Measurements from ENCODE around the gene BACE1-AS. TPM values are rescaled to one million over a fixed set of nuclear protein-coding genes. Genes with fewer than 3 reads are reported as not detected.

The BACE1-AS gene
- total RNA-seq, 1 donor from 2014 or later: 20.0 TPM

DNA sequence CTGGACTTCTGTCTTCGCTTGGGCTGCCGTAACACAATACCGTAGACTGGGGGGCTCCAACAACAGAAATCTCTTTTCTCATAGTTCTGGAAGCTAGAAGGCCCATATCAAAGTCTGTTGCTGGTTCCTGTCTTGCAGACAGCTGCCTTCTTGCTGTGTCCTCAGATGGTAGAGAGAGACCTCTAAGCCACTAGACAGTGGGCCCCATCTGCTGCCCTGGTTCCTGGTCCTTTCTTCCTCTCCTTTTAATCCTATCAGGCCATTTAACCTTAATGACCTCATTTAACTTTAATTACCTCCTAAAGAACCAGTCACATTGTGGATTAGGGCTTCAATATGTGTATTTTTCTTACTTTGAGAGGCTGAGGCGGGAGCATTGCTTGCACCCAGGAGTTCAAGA, 45.9 kb downstream of the BACE1-AS start:
- TF ChIP-seq, protein P1, sequence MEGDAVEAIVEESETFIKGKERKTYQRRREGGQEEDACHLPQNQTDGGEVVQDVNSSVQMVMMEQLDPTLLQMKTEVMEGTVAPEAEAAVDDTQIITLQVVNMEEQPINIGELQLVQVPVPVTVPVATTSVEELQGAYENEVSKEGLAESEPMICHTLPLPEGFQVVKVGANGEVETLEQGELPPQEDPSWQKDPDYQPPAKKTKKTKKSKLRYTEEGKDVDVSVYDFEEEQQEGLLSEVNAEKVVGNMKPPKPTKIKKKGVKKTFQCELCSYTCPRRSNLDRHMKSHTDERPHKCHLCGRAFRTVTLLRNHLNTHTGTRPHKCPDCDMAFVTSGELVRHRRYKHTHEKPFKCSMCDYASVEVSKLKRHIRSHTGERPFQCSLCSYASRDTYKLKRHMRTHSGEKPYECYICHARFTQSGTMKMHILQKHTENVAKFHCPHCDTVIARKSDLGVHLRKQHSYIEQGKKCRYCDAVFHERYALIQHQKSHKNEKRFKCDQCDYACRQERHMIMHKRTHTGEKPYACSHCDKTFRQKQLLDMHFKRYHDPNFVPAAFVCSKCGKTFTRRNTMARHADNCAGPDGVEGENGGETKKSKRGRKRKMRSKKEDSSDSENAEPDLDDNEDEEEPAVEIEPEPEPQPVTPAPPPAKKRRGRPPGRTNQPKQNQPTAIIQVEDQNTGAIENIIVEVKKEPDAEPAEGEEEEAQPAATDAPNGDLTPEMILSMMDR (IDR thresholded peaks at IDR 0.05; ENCODE audit: unreplicated experiment): no peak
- no peak overlapping the region for H3K4me3 Mint-ChIP-seq
- no peak overlapping the region for H3K27ac Mint-ChIP-seq
- no peaks in the 10 kb centered on the region for H3K9me3 Mint-ChIP-seq
- no peaks in the 10 kb centered on the region for H3K27me3 Mint-ChIP-seq (ENCODE audit: low read depth)
- no peaks in the 10 kb centered on the region for H3K4me1 Mint-ChIP-seq
- no peak for DNase-seq (ENCODE audit: low spot score in 2 of 2, unreplicated experiment in 2 of 2)
- peaks cover 25% of the 10 kb centered on the region for H3K36me3 Mint-ChIP-seq

Other genes starting within 250 kb of the BACE1-AS start
- gene SIK3, start 192.9 kb upstream of the BACE1-AS start, total RNA-seq: 28.1 to 38.1 TPM (median 35.6 TPM) in 3 replicates
- 95.0 to 98.6 TPM (median 97.3 TPM) in 3 replicates for gene PAFAH1B2, start 147.1 kb upstream of the BACE1-AS start, total RNA-seq
- gene SIDT2, start 112.6 kb upstream of the BACE1-AS start, total RNA-seq: 37.6 to 41.7 TPM (median 39.4 TPM) in 3 replicates
- 192 to 206 TPM (median 197 TPM) in 3 replicates for gene TAGLN, start 92.0 kb upstream of the BACE1-AS start, total RNA-seq
- gene PCSK7, start 59.3 kb upstream of the BACE1-AS start, total RNA-seq: 57.0 to 66.0 TPM (median 64.4 TPM) in 3 replicates
- 39.5 to 44.8 TPM (median 39.9 TPM) in 3 replicates for gene RNF214, start 58.7 kb upstream of the BACE1-AS start, total RNA-seq
- gene BACE1, start 24.9 kb downstream of the BACE1-AS start, total RNA-seq: 38.1 to 40.9 TPM (median 40.3 TPM) in 3 replicates
- gene CEP164, start 36.5 kb downstream of the BACE1-AS start, total RNA-seq: 46.2 to 51.1 TPM (median 48.6 TPM) in 3 replicates